GM23248 (cell line): ENCODE measurements around the gene AMH. TPM values are rescaled to one million over a fixed set of nuclear protein-coding genes. Genes with fewer than 3 reads are reported as not detected.
A peak's percentile ranks its signal among the peaks of the same experiment; 100 is the strongest.

ENCODE experiments used
- DNase-seq: peaks from one replicate; pipeline ENCODE4 v3.0.0-alpha.2; 2015
- H2AFZ ChIP-seq: fragments of 200-600 bp; sonication (generic); 2 replicates; pipeline ENCODE4 v1.6.1; 2016; ENCODE audit warnings: antibody characterized with exemption
- H3F3A ChIP-seq: fragments of 200-600 bp; sonication (generic); 2 replicates; pipeline ENCODE4 v1.6.1; 2016; ENCODE audit warnings: mild to moderate bottlenecking, antibody characterized with exemption, mixed run types; ENCODE audit not compliant: insufficient read depth
- H3K27ac ChIP-seq: fragments of 200-600 bp; sonication (generic); 2 replicates; pipeline ENCODE4 v1.5.1; 2016; ENCODE audit warnings: mild to moderate bottlenecking
- H3K27me3 ChIP-seq: fragments of 200-600 bp; sonication (generic); replicated peaks from 2 replicates; pipeline ENCODE4 v1.6.1; 2016; ENCODE audit warnings: mild to moderate bottlenecking; ENCODE audit not compliant: insufficient read depth
- H3K36me3 ChIP-seq: fragments of 200-600 bp; sonication (generic); 2 replicates; pipeline ENCODE4 v1.6.1; 2016; ENCODE audit warnings: low read depth, mild to moderate bottlenecking
- H3K4me1 ChIP-seq: fragments of 200-600 bp; sonication (generic); 2 replicates; pipeline ENCODE4 v1.6.1; 2016; ENCODE audit warnings: mild to moderate bottlenecking; ENCODE audit not compliant: insufficient read depth
- H3K4me2 ChIP-seq: fragments of 200-600 bp; sonication (generic); one replicate; pipeline ENCODE4 v1.6.1; 2016; ENCODE audit warnings: mild to moderate bottlenecking; ENCODE audit not compliant: unreplicated experiment
- H3K4me3 ChIP-seq: fragments of 200-600 bp; sonication (generic); 2 replicates; pipeline ENCODE4 v1.5.1; 2016; ENCODE audit warnings: mild to moderate bottlenecking
- H3K79me2 ChIP-seq: fragments of 200-600 bp; sonication (generic); 2 replicates; pipeline ENCODE4 v1.6.1; 2016; ENCODE audit warnings: mild to moderate bottlenecking; ENCODE audit not compliant: insufficient read depth
- H3K9ac ChIP-seq: fragments of 200-600 bp; sonication (generic); 2 replicates; pipeline ENCODE4 v1.6.1; 2016; ENCODE audit warnings: mild to moderate bottlenecking
- H3K9me2 ChIP-seq: fragments of 200-600 bp; sonication (generic); 2 replicates; pipeline ENCODE4 v1.6.1; 2016; ENCODE audit warnings: mixed run types, mild to moderate bottlenecking, moderate library complexity; ENCODE audit not compliant: insufficient read depth
- H3K9me3 ChIP-seq: fragments of 200-600 bp; sonication (generic); one replicate; pipeline ENCODE4 v1.6.1; 2017; ENCODE audit warnings: low read depth
- H4K20me1 ChIP-seq: fragments of 200-600 bp; sonication (generic); 2 replicates; pipeline ENCODE4 v1.6.0; 2016; ENCODE audit not compliant: insufficient read depth
- EZH2 ChIP-seq: fragments of 200-600 bp; sonication (generic); IDR thresholded peaks from 2 replicates; pipeline ENCODE4 v1.6.1; 2018; ENCODE audit warnings: antibody characterized with exemption, mild to moderate bottlenecking; ENCODE audit not compliant: insufficient read depth, poor library complexity, severe bottlenecking
- EZH2phosphoT487 ChIP-seq: fragments of 200-600 bp; sonication (generic); IDR thresholded peaks from 2 replicates; pipeline ENCODE4 v1.6.1; 2018; ENCODE audit warnings: antibody characterized with exemption, moderate library complexity, mild to moderate bottlenecking, low read depth; ENCODE audit not compliant: insufficient read depth
- WGBS, 2 experiments: methylation state at CpG; one replicate each; pipeline ENCODE4 v1.1.6; 2015 to 2017; ENCODE audit warnings: low lambda C conversion rate in 2 of 2, low coverage in 1 of 2; ENCODE audit errors: missing lambda C conversion rate in 2 of 2; 5-methylcytosine and 5-hydroxymethylcytosine counted together
- in situ Hi-C: fragments of 300-500 bp; cut with MboI; formaldehyde crosslinking; loops from 2 replicates; pipeline ENCODE4 v1.15.0; 2020
- polyA plus RNA-seq: library from polyadenylated mRNA; unstranded; fragments of >200 nt; fragmentation: Nextera tagmentation; extraction: Ambion mirVana; gene quantifications from 2 replicates; pipeline ENCODE4 v1.2.1, GENCODE V29; 2016
- total RNA-seq: library from RNA; depleted of rRNA; stranded (reverse); fragments of >200 nt; shearing (Covaris generic); gene quantifications from 2 replicates; pipeline ENCODE4 v1.2.3, GENCODE V29; 2014

Gene AMH
- total and polyA plus RNA-seq, 2 experiments from 2014 or later, result not detected

GRCh38 chr19:2270157-2270422 is 21.0 kb downstream of the AMH start:
- TF ChIP-seq EZH2, result no peak
- TF ChIP-seq EZH2phosphoT487, result no peak
- 0 to 2% methylated on average over 7 to 29 of the region's 30 CpGs for WGBS, 2 experiments
- H3K27me3 ChIP-seq, result no peaks in the 10 kb centered on the region
- peak overlapping the region; percentile 99 for H3K9ac ChIP-seq
- peaks cover 6% of the 10 kb centered on the region for H3F3A ChIP-seq
- H3K4me3 ChIP-seq, result peak overlapping the region; percentile 92
- peak overlapping the region; percentile 95 for H3K27ac ChIP-seq
- H3K4me2 ChIP-seq, result peak overlapping the region; percentile 67
- no peaks in the 10 kb centered on the region; the same call in 1 of the 2 replicates for H3K36me3 ChIP-seq
- H4K20me1 ChIP-seq, result peaks cover 15% of the 10 kb centered on the region
- peak; percentile 64 for DNase-seq
- in situ Hi-C loops, result no loop called here
- H3K9me3 ChIP-seq, result no peaks in the 10 kb centered on the region
- peaks cover 24% of the 10 kb centered on the region for H3K4me1 ChIP-seq
- H2AFZ ChIP-seq, result no peak overlapping the region
- no peaks in the 10 kb centered on the region for H3K9me2 ChIP-seq
- H3K79me2 ChIP-seq, result peaks cover 72% of the 10 kb centered on the region

GRCh38 chr19:2270423-2271233 is 21.5 kb downstream of the AMH start:
- no peaks in the 10 kb centered on the region; the same call in 1 of the 2 replicates for H3K36me3 ChIP-seq
- peaks cover 6% of the 10 kb centered on the region for H3F3A ChIP-seq
- peak overlapping the region; percentile 99 for H3K9ac ChIP-seq
- in situ Hi-C loops, result no loop called here
- H3K27ac ChIP-seq, result peak overlapping the region; percentile 95
- WGBS, 2 experiments, result 0 to 1% methylated on average over 63 to 76 of the region's 88 CpGs
- peak overlapping the region; percentile 91 for H3K4me2 ChIP-seq
- H3K79me2 ChIP-seq, result peaks cover 77% of the 10 kb centered on the region
- DNase-seq, result peak; percentile 96
- H3K9me2 ChIP-seq, result no peaks in the 10 kb centered on the region
- H3K9me3 ChIP-seq, result no peaks in the 10 kb centered on the region
- H4K20me1 ChIP-seq, result peaks cover 15% of the 10 kb centered on the region
- TF ChIP-seq EZH2 (no peak), EZH2phosphoT487 (no peak)
- H2AFZ ChIP-seq, result no peak overlapping the region
- H3K4me1 ChIP-seq, result peaks cover 24% of the 10 kb centered on the region
- H3K27me3 ChIP-seq, result no peaks in the 10 kb centered on the region
- peak overlapping the region; percentile 92 for H3K4me3 ChIP-seq

DNA sequence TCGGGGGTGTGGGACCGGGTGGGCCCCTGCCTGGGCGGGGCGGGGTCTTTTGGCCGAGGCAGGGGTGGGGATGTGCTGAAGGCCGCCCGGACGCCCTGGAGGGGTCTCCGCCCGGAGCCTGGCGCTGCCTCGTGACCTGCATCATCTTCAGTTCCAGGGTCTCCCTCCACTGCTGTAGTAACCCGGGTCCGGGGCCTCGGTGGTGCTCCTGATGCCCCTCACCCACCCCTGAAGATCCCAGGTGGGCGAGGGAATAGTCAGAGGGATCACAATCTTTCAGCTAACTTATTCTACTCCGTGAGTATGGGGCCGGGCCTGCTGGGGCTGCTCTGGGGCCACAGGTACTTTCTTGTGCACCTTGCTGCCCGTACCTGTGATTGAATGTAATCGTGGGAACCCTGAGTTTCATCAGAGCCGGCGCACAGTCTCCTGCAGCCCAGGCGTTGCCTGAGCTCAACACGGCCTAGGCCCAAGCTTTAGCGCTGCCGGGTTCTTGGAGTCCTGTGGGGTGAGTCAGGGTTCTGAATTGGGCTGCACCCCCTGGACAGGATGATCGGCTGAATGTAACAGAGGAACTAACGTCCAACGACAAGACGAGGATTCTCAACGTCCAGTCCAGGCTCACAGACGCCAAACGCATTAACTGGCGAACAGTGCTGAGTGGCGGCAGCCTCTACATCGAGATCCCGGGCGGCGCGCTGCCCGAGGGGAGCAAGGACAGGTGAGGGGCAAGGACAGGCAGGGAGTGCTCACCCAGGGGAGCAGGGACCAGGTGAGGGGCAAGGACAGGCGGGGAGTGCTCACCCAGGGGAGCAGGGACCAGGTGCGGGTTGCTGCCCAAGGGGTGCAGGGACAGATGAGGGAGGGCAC is 22.3 kb downstream of the AMH start:
- TF ChIP-seq EZH2 (no peak), EZH2phosphoT487 (no peak)
- peak; percentile 89 for DNase-seq
- Histone ChIP-seq H2AFZ (no peak overlapping the region), H3K4me3 (peak overlapping the region; percentile 92), H3K9me2 (no peaks in the 10 kb centered on the region), H3K9me3 (no peaks in the 10 kb centered on the region), H3K4me2 (peak overlapping the region; percentile 91), H3K36me3 (no peaks in the 10 kb centered on the region; the same call in 1 of the 2 replicates), H3K79me2 (peaks cover 78% of the 10 kb centered on the region), H3K4me1 (peaks cover 22% of the 10 kb centered on the region), H3K9ac (peak overlapping the region; percentile 99), H3K27me3 (no peaks in the 10 kb centered on the region), H3K27ac (peak overlapping the region; percentile 95), H3F3A (peaks cover 6% of the 10 kb centered on the region), H4K20me1 (peaks cover 15% of the 10 kb centered on the region)
- in situ Hi-C loops, result no loop called here
- WGBS, 2 experiments, result 20 to 22% methylated on average over 40 to 43 of the region's 43 CpGs

GRCh38 chr19:2273356-2274184 is 24.4 kb downstream of the AMH start:
- Histone ChIP-seq H3K9ac (peak overlapping the region; percentile 60), H4K20me1 (peaks cover 15% of the 10 kb centered on the region)

More at GRCh38 chr19:2273356-2274184, 24.4 kb downstream of the AMH start:
- Histone ChIP-seq H3K9me2 (no peaks in the 10 kb centered on the region), H3K4me1 (peaks cover 13% of the 10 kb centered on the region), H3K4me2 (peak overlapping the region; percentile 91), H3K79me2 (peaks cover 66% of the 10 kb centered on the region), H3K27me3 (no peaks in the 10 kb centered on the region), H3K9me3 (no peaks in the 10 kb centered on the region), H3F3A (peaks cover 6% of the 10 kb centered on the region), H3K27ac (peak overlapping the region; percentile 49), H2AFZ (no peak overlapping the region), H3K36me3 (no peaks in the 10 kb centered on the region; the same call in 1 of the 2 replicates), H3K4me3 (peak overlapping the region; percentile 92)
- 9 to 19% methylated on average over 32 to 45 of the region's 45 CpGs for WGBS, 2 experiments
- peak; percentile 77 for DNase-seq
- in situ Hi-C loops, result no loop called here
- no peak for TF ChIP-seq EZH2phosphoT487
- TF ChIP-seq EZH2, result no peak
